Stimulated activated CD8-positive, alpha-beta memory T cell treated with anti-CD3 and anti-CD28 coated beads, Interleukin-15, amount 100 ng/mL, for 1 hour (primary cell): ENCODE data around the gene PCK2.

ENCODE experiments used
- DNase-seq: peaks from one replicate; pipeline ENCODE4 v3.0.0-alpha.2; 2020; ENCODE audit warnings: low read depth

PCK2 gene

DNA sequence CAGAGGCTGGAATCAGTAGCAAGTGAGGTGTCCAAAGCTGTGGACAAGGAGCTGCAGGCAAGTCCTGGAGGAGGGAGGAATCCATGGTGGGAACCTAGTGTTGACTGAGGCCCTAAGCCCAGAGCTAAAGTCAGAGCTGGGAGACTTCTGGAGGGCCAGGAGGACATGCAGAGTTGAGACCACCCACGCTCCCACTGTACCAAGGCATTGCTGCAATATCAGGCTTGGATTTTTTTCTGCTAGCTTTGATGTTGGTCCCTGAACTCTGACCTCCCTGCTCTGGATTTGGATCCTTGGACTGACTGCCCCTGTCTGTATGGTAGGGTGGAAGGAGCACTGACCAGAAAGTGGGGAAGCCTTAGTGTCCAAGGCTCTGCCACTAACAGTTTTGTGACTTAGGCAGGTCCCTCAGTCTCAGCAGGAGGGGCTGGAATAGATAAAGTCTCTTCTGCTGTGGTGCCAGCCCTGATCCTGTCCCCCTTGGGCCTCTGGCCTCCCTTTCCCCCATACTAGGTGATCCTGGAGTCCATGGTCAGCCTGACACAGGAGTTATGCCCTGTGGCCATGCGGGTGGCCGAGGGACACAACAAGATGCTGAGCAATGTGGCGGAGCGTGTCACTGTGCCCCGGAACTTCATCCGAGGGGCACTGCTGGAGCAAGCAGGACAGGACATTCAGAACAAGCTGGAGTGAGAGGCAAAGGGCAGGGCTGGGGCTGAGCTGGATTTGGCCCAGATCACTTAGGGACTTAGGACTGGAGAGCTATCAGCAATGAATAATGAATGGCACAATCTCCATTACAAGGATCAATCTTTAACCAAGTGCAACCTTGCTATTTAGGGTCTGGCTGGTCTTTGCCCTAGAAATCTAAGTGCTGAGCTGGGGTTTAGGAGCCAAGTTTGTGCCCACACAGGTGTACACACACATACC is 32.9 kb upstream of the PCK2 start:
- no peak for DNase-seq

- no peak for DNase-seq
These were observed 31.7 kb upstream of the PCK2 start for GRCh38 chr14:24062216-24062980.

- no peak for DNase-seq
These were observed 30.8 kb upstream of the PCK2 start for GRCh38 chr14:24063263-24063836.

DNA sequence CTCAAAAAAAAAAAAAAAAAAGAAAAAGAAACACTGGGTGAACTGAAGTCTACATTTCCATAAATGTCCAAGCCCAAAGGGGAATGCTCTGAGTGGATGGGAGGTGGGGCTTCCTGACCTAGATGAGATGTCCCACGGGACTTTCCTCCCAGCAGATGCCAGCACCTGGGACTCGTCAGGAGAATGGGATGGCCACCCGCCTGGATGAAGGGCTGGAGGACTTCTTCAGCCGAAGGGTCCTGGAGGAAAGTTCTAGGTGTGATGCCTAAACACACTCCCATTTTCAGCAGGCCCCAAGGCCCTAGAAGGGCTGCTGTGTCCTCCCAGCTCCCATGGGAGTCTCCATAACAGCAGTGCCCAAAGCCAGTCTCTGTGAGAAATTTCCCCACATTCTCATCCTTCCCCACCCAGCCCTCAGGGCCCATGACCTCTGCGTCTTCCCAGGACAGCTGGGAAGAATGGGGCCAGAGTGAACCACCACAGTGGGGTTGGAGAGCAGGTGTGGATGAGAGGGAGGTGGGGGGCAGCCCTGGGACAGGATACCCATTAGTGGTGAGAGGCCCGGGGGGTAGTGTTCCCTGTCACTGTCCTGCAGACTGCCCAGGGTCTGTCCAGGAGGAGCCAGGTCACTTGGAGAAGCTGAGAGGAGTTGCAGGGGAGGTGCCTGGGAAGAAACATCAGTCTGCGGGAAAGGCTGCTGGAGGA is 29.9 kb upstream of the PCK2 start:
- no peak for DNase-seq

DNA sequence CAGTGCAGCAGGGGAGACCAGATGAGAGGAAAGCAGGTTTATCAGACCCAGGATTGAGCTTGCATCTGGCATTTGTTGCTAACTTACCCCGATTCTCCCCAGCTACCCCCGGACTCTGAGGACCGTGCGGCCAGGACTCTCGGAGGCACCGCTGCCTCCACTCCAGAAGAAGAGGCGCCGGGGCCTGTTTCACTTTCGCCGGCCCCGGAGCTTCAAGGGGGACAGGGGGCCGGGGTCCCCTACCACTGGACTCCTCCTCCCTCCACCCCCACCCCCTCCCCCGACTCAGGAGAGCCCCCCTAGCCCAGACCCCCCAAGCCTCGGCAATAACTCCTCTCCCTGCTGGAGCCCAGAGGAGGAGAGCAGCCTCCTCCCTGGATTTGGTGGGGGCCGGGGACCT is 29.3 kb upstream of the PCK2 start:
- DNase-seq = no peak

GRCh38 chr14:24065408-24065807 is 28.7 kb upstream of the PCK2 start:
- DNase-seq = no peak

- no peak for DNase-seq
These were observed 27.5 kb upstream of the PCK2 start for GRCh38 chr14:24066496-24067132.

DNA sequence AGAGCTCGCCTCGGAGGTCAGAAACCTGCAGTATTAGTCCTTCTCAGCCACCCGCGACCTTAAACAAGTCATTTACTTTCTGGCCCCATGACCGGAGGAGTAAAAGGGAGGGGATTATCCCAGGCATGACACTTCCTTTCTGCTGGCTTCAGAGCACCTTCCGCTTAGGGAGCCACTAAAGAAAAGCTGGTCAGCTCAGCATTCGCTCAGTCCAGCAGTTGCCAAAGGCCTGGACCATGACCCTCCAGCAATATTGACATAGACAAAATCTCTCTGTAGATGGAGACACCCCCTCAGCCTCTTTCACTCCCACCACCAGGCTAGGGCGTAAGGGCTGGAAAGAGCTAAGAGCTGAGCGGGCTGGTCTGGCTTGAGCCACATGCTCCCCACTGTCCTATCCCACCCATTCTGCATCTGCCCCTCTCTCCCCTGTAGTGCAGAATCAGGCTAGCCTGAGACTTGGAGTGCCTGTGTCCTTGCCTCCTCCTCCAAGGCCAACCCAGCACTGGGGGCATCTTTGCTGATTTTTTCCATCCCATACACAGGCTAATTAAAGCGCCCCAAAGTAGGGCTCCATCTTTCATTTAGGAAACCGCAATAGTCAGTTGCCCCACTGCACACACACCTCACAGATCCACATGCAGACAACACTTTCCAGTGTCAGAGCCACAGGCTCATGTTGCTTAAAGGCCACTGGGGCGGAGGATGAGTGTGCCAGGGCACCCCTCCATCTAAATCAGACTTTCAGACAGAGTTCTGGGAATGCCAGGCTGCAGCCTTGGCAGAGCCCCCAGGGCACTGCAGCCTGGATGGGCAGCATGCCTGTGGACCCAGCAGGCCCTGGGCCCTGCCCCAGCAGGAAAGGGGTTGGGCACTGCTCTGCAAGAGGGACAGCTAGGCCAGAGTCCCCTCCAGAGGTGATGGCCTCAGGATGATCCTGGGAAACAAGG is 26.7 kb upstream of the PCK2 start:
- DNase-seq = no peak

DNA sequence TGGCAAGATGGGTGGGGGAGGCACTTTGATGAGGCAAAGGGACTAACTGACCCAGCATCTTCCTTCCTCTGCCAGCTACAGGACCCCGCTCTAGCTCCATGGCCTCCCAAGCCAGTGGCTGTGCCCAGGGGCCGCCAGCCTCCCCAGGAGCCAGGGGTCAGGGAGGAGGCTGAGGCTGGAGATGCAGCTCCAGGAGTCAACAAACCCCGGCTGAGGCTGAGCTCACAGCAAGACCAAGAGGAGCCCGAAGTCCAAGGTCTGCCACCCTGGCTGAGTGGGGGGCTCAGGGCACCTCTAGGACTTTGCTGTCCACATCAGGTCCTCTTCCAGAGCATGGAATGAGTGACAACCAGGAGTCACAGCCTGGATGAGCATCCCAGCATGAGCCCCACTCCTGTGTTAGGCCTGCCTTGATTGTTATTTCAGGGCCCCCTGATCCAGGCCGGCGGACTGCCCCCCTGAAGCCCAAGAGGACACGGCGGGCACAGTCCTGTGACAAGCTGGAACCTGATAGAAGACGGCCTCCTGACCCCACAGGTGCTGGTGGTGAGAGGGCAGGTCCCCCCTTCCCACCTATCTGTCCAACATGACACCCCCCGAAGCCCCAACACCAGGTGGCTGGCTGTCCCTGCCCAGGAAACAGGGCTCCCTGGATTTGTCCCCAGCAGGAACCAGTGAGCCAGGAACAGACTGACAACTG is 25.2 kb upstream of the PCK2 start:
- no peak for DNase-seq

DNA sequence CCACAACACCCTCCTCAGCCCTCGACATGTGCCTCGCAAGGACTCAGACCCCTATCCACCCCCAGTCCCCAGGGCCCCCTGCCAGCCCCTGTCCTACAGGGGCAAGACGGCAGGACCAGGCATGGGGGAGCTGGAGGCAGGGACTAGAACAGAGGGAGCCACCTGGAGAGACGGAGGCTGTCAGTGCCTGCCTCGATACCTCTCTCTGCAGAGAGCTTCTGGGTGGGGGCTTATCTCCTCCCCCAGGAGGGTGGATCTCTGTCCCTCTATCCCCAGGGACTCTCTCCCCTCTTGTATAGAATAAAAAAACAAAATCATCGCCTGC is 24.7 kb upstream of the PCK2 start:
- no peak for DNase-seq

DNA sequence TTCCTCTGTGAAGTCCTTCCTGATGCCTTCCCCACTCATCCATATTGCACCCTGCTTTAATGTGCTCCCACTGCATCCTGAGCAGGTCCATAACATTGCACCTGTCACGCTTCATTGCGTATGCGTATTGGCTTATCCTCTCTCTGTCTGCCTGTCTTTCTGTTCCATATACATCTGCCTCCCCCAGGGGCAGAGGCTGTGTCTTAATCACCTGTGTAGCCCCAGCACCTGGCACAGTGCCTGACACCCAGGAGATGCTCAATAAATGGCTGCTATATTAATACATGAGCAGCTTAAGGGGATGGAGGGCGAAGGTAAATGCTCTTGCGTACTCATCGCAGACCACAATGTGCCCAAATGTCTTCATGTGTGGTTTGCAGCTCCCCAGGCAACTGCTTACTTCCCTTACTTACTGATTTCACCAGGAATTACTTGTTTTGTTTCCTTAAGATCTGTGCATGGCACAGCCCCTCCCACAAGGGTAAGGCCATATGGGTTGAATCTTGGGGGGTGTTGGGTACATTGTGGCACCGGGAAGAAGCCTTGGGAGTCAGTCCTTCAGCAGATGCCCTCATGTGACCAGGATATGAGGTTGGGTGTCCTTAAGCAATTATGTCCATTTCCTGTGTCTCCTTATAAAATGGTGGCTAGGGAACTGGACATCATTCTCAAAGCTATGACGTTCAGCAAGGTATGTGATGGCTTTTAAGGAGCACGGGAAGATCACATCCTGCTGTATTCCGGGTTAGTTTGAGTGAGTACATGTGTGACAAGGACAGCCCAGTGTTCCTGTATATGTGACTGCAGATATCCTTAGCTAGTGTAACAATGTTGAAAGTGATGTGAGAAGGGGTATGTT is 23.6 kb upstream of the PCK2 start:
- DNase-seq = no peak

DNA sequence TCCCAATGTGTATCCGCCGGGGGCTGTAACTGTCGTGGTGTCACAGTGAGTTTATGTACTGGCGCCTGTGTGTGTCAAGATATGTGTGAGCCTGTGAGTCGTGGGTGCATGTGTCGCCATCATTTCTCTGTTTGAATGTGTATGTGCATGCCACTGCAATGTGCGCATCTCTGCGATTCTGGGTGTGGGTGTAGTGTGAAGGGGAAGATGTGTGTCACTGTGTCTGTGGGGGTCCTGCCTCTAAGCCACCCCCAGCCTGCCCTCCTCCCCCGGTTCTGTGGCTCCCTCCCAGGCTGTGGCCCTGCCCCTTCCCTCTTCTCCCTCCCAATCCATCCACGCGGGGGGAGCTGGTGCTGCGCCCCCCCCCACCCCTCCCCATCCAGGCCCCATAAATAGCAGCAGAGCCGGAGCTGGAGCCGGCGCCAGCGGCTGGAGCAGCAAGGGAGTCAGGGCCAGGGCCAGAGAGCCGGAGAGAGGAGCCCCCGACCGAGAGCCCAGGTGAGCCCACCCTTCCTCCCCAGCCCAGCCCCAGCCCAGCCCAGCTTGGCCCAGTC is 22.9 kb upstream of the PCK2 start, which contains the start of gene CPNE6:
TSS of gene CPNE6 (plus strand) at position 419 of the 554 bp plus-strand sequence. CDS start 1,375 bp downstream, outside the sequence.
- no peak for DNase-seq

GRCh38 chr14:24071836-24072430 is 22.2 kb upstream of the PCK2 start:
- no peak for DNase-seq

GRCh38 chr14:24072436-24072835 is 21.7 kb upstream of the PCK2 start:
- DNase-seq = no peak

DNA sequence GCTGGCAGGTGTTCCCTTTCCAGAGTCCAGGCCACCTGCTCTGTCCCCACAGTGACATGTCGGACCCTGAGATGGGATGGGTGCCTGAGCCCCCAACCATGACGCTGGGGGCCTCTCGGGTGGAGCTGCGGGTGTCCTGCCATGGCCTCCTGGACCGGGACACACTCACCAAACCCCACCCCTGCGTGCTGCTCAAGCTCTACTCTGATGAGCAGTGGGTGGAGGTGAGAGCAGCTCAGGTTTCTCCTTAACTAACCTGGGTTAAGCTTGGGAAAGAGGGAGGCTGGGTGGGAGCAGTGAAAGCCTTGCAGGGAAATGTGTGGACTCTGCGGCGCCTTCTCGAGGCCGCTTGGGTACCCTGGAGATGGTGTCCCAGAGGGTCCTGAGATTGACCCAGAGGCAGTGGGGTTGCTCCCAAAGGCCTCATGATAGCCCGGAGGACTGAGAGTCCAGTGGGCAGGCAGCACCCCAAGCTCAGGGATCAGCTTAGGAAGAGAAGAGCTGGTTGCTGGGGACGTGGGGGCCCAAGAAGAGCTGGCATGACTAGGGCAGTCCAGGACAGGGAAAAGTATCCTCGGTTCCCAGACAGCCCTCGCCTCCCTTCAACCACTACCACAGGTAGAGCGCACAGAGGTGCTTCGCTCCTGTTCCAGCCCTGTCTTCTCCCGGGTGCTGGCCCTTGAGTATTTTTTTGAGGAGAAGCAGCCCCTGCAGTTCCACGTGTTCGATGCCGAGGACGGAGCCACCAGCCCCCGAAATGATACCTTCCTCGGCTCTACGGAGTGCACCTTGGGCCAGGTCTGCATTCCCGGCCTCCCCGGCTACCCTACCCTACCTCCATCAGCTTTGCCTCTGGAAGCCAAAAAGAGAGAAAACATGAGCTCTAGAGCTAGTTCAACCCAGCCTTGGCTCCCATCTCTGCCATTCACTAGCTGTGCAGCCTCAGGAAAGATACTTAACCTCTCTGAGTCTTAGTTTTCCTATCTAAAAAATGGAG is 20.9 kb upstream of the PCK2 start:
- DNase-seq = no peak

GRCh38 chr14:24074625-24075484 is 19.3 kb upstream of the PCK2 start:
- DNase-seq = no peak
